A673 (cell line): ENCODE results near the gene JMJD1C.

ENCODE experiments used
- EZH2 ChIP-seq: fragments of 200-600 bp; sonication (generic); IDR thresholded peaks from 2 replicates; pipeline ENCODE4 v1.6.1; 2017; ENCODE audit warnings: borderline replicate concordance, low read depth, mild to moderate bottlenecking, mixed read lengths, antibody characterized with exemption, low read length; ENCODE audit not compliant: poor library complexity, severe bottlenecking
- TF ChIP-seq, protein P1 (sequence below): fragments of 300-800, 200-600 bp; sonication (generic); conservative IDR thresholded peaks from 2 replicates; pipeline ENCODE4 v1.5.1; 2017; ENCODE audit warnings: low read depth, mild to moderate bottlenecking, antibody characterized with exemption, low read length, moderate library complexity, mixed read lengths

DNA sequence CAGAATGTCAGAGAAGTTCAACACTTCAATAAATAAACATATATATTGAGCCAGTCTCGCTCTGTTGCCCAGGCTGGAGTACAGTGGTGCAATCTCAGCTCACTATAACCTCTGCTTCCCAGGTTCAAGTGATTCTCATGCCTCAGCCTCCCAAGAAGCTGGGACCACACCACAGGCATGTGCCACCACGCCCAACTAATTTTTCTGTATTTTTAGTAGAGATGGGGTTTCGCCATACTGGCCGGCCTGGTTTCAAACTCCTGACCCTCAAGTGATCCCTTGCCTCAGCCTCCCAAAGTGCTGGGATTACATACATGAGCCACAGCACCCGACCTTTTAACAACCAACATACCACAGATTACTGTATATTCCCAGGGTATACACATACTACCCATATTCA, 134.2 kb downstream of the JMJD1C start:
- TF ChIP-seq, protein P1, sequence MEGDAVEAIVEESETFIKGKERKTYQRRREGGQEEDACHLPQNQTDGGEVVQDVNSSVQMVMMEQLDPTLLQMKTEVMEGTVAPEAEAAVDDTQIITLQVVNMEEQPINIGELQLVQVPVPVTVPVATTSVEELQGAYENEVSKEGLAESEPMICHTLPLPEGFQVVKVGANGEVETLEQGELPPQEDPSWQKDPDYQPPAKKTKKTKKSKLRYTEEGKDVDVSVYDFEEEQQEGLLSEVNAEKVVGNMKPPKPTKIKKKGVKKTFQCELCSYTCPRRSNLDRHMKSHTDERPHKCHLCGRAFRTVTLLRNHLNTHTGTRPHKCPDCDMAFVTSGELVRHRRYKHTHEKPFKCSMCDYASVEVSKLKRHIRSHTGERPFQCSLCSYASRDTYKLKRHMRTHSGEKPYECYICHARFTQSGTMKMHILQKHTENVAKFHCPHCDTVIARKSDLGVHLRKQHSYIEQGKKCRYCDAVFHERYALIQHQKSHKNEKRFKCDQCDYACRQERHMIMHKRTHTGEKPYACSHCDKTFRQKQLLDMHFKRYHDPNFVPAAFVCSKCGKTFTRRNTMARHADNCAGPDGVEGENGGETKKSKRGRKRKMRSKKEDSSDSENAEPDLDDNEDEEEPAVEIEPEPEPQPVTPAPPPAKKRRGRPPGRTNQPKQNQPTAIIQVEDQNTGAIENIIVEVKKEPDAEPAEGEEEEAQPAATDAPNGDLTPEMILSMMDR, result no peak
- TF ChIP-seq EZH2, result no peak
